ENCODE results near the gene SLC25A21.
"Not testable (repeated sequence)": the region's sequence is repeated elsewhere in the genome, so short reads cannot be mapped to it uniquely, and the experiment has no call there.

SLC25A21 gene

DNA sequence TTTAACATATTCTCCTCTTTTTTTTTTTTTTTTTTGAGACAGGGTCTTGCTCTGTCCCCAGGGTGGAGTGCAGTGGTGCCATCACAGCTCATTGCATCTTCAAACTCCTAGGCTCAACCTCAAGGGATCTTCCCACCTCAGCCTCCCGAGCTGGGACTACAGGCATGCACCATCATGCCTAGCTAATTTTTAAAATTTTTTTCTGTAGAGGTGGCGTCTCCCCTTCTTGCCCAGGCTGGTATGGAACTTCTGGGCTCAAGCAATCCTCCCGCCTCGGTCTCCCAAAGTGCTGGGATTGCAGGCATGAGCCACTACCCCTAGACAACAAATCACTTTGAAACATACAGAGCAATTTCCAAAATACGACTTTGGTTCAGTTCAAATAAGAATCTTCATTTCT lies 355.9 kb downstream of the SLC25A21 start:
- no peak for TF ChIP-seq ZFP30 (CRISPR knock-in tag; IDR thresholded peaks at IDR 0.05)
- TF ChIP-seq ZNF70 (CRISPR knock-in tag; IDR thresholded peaks at IDR 0.05), result no peak
- no peak for TF ChIP-seq ZNF8 (CRISPR knock-in tag; IDR thresholded peaks at IDR 0.05)
- TF ChIP-seq GLIS3 (CRISPR knock-in tag; IDR thresholded peaks at IDR 0.05), result no peak
- TF ChIP-seq SNAI2 (CRISPR knock-in tag; IDR thresholded peaks at IDR 0.05), result no peak
- no peak for TF ChIP-seq ZNF565 (CRISPR knock-in tag; conservative IDR thresholded peaks at IDR 0.05; ENCODE audit: low read depth)
- TF ChIP-seq, protein P1, sequence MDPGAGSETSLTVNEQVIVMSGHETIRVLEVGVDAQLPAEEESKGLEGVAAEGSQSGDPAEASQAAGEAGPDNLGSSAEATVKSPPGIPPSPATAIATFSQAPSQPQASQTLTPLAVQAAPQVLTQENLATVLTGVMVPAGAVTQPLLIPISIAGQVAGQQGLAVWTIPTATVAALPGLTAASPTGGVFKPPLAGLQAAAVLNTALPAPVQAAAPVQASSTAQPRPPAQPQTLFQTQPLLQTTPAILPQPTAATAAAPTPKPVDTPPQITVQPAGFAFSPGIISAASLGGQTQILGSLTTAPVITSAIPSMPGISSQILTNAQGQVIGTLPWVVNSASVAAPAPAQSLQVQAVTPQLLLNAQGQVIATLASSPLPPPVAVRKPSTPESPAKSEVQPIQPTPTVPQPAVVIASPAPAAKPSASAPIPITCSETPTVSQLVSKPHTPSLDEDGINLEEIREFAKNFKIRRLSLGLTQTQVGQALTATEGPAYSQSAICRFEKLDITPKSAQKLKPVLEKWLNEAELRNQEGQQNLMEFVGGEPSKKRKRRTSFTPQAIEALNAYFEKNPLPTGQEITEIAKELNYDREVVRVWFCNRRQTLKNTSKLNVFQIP (CRISPR knock-in tag; IDR thresholded peaks at IDR 0.05; ENCODE audit: borderline replicate concordance, low read depth), result no peak
- no peak for TF ChIP-seq ZC3H10 (CRISPR knock-in tag; IDR thresholded peaks at IDR 0.05)
- TF ChIP-seq, protein P2, sequence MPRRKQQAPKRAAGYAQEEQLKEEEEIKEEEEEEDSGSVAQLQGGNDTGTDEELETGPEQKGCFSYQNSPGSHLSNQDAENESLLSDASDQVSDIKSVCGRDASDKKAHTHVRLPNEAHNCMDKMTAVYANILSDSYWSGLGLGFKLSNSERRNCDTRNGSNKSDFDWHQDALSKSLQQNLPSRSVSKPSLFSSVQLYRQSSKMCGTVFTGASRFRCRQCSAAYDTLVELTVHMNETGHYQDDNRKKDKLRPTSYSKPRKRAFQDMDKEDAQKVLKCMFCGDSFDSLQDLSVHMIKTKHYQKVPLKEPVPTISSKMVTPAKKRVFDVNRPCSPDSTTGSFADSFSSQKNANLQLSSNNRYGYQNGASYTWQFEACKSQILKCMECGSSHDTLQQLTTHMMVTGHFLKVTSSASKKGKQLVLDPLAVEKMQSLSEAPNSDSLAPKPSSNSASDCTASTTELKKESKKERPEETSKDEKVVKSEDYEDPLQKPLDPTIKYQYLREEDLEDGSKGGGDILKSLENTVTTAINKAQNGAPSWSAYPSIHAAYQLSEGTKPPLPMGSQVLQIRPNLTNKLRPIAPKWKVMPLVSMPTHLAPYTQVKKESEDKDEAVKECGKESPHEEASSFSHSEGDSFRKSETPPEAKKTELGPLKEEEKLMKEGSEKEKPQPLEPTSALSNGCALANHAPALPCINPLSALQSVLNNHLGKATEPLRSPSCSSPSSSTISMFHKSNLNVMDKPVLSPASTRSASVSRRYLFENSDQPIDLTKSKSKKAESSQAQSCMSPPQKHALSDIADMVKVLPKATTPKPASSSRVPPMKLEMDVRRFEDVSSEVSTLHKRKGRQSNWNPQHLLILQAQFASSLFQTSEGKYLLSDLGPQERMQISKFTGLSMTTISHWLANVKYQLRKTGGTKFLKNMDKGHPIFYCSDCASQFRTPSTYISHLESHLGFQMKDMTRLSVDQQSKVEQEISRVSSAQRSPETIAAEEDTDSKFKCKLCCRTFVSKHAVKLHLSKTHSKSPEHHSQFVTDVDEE (CRISPR knock-in tag; IDR thresholded peaks at IDR 0.05), result no peak
- no peak for TF ChIP-seq ZFP3 (CRISPR knock-in tag; IDR thresholded peaks at IDR 0.05)
- no peak for TF ChIP-seq TOX (CRISPR knock-in tag; IDR thresholded peaks at IDR 0.05; ENCODE audit: borderline replicate concordance)
- TF ChIP-seq, protein P3, sequence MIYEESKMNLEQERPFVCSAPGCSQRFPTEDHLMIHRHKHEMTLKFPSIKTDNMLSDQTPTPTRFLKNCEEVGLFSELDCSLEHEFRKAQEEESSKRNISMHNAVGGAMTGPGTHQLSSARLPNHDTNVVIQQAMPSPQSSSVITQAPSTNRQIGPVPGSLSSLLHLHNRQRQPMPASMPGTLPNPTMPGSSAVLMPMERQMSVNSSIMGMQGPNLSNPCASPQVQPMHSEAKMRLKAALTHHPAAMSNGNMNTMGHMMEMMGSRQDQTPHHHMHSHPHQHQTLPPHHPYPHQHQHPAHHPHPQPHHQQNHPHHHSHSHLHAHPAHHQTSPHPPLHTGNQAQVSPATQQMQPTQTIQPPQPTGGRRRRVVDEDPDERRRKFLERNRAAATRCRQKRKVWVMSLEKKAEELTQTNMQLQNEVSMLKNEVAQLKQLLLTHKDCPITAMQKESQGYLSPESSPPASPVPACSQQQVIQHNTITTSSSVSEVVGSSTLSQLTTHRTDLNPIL (CRISPR knock-in tag; IDR thresholded peaks at IDR 0.05; ENCODE audit: low read depth), result no peak
- ATAC-seq, result no peak

DNA sequence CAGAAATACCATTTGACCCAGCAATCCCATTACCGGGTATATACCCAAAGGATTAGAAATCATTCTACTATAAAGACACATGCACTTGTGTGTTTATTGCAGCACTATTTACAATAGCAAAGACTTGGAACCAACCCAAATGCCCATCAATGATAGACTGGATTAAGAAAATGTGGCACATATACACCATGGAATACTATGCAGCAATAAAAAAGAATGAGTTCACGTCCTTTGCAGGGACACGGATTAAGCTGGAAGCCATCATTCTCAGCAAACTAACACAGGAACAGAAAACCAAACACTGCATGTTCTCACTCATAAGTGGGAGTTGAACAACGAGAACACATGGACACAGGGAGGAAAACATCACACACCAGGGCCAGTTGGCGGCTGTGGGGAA lies 357.6 kb downstream of the SLC25A21 start:
- not testable (repeated sequence) for ATAC-seq

DNA sequence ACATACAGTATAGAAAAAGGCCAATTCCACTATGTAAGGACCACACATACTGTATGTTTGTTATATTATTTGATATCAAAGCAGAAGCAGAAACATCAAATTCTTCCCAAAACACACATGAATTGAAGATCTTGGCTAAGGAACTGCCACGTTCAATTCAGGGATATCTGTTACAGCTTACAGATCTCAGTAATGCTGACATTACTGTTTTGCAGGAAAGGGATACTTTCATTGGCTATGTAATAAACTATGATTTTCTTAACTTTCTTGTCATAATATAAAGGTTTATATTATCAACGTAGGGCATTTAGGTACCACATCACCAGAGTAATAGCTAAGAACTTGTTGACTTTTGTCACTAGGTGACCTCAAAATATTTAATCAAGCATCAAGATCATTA lies 362.2 kb downstream of the SLC25A21 start:
- TF ChIP-seq, protein P1 (CRISPR knock-in tag; IDR thresholded peaks at IDR 0.05; ENCODE audit: borderline replicate concordance, low read depth), result no peak
- no peak for TF ChIP-seq PPARA (CRISPR knock-in tag; IDR thresholded peaks at IDR 0.05; ENCODE audit: borderline replicate concordance)
- no peak for ATAC-seq

DNA sequence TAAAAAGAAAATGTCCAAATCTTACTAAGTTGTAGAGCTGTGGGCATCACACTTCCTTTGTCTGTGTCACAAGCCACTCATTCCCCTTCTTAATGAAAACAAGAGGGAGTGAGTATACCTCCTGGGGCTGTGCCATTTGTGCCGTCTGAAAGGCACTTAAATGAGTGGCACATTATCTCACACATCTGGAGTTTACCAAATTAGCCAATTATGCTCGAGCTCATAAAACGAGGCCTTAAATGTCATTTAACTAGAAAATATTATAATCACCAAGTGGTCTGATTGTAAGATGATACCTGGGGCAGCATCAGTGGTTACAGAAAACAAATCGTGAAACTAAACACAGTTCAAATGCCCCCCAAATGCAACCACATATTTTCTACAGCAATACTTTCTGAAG lies 364.7 kb downstream of the SLC25A21 start:
- TF ChIP-seq PPARA (CRISPR knock-in tag; IDR thresholded peaks at IDR 0.05; ENCODE audit: borderline replicate concordance) (no peak), ZC3H10 (CRISPR knock-in tag; IDR thresholded peaks at IDR 0.05) (no peak), ISL1 (CRISPR knock-in tag; IDR thresholded peaks at IDR 0.05) (no peak), OSR1 (CRISPR knock-in tag; IDR thresholded peaks at IDR 0.05) (no peak), BACH2 (CRISPR knock-in tag; IDR thresholded peaks at IDR 0.05; ENCODE audit: borderline replicate concordance) (no peak), CSDC2 (CRISPR knock-in tag; IDR thresholded peaks at IDR 0.05) (no peak), ZNF8 (CRISPR knock-in tag; IDR thresholded peaks at IDR 0.05) (no peak), ZNF70 (CRISPR knock-in tag; IDR thresholded peaks at IDR 0.05) (no peak)
- TF ChIP-seq, protein P1 (CRISPR knock-in tag; IDR thresholded peaks at IDR 0.05; ENCODE audit: borderline replicate concordance, low read depth), result no peak
- TF ChIP-seq, protein P2 (CRISPR knock-in tag; IDR thresholded peaks at IDR 0.05), result no peak

More for the DNA sequence above, 364.7 kb downstream of the SLC25A21 start:
- ATAC-seq, result no peak
